Activated T-helper 17 cell treated with anti-CD3 and anti-CD28 coated beads, Interleukin-2, amount 50 U/mL, for 72 hours (primary cell): Measurements from ENCODE around the gene CDKN2A. TPM values are rescaled to one million over a fixed set of nuclear protein-coding genes. Genes with fewer than 3 reads are reported as not detected.

Experiments
- ATAC-seq: fragments of 150-1000 bp; cut with Tn5 transposase; replicated peaks from 2 replicates; pipeline ENCODE4 v1.10.0; 2021; ENCODE audit warnings: mild to moderate bottlenecking, moderate library complexity
- H3K27ac Mint-ChIP-seq: one replicate; pipeline ENCODE4 v1.8.0; 2022; ENCODE audit warnings: mixed read lengths
- H3K27me3 Mint-ChIP-seq: one replicate; pipeline ENCODE4 v1.8.0; 2022; ENCODE audit warnings: mixed read lengths
- H3K36me3 Mint-ChIP-seq: one replicate; pipeline ENCODE4 v1.8.0; 2022; ENCODE audit warnings: low read depth, mild to moderate bottlenecking, mixed read lengths
- H3K4me1 Mint-ChIP-seq: one replicate; pipeline ENCODE4 v1.8.0; 2022; ENCODE audit warnings: mixed read lengths
- H3K4me3 Mint-ChIP-seq: one replicate; pipeline ENCODE4 v1.8.0; 2022; ENCODE audit warnings: mild to moderate bottlenecking, mixed read lengths
- H3K9me3 Mint-ChIP-seq: one replicate; pipeline ENCODE4 v1.8.0; 2022; ENCODE audit warnings: mixed read lengths
- total RNA-seq, 2 donors: library from RNA; stranded (reverse); gene quantifications; one replicate each; pipeline ENCODE4 v1.2.3, GENCODE V29; 2022

Gene CDKN2A
- total RNA-seq, 2 donors from 2014 or later = 4.7 to 6.4 TPM

- peak overlapping the region; percentile 79 for H3K27ac Mint-ChIP-seq
- H3K9me3 Mint-ChIP-seq = no peaks in the 10 kb centered on the region
- H3K27me3 Mint-ChIP-seq = peaks cover 5% of the 10 kb centered on the region
- no peaks in the 10 kb centered on the region for H3K36me3 Mint-ChIP-seq
- no peak for ATAC-seq
- H3K4me1 Mint-ChIP-seq = no peaks in the 10 kb centered on the region
- peak overlapping the region; percentile 88 for H3K4me3 Mint-ChIP-seq
Measured at GRCh38 chr9:21995666-21996398, 1.6 kb upstream of the CDKN2A start.

GRCh38 chr9:21995006-21995665, 944 bp upstream of the CDKN2A start:
- H3K36me3 Mint-ChIP-seq = no peaks in the 10 kb centered on the region
- ATAC-seq = peak; percentile 84
- no peaks in the 10 kb centered on the region for H3K9me3 Mint-ChIP-seq
- H3K27ac Mint-ChIP-seq = peak overlapping the region; percentile 79
- H3K4me1 Mint-ChIP-seq = no peaks in the 10 kb centered on the region
- H3K4me3 Mint-ChIP-seq = peak overlapping the region; percentile 88
- peaks cover 3% of the 10 kb centered on the region for H3K27me3 Mint-ChIP-seq

- ATAC-seq = peak; percentile 60
- no peaks in the 10 kb centered on the region for H3K36me3 Mint-ChIP-seq
- no peaks in the 10 kb centered on the region for H3K9me3 Mint-ChIP-seq
- no peaks in the 10 kb centered on the region for H3K4me1 Mint-ChIP-seq
- H3K27me3 Mint-ChIP-seq = peaks cover 3% of the 10 kb centered on the region
- peak within 1 kb of the TSS; percentile 79 for H3K27ac Mint-ChIP-seq
- H3K4me3 Mint-ChIP-seq = peak within 1 kb of the TSS; percentile 88
Measured at GRCh38 chr9:21994556-21995005, 389 bp upstream of the CDKN2A start, which contains the start of gene CDKN2B-AS1. CDKN2B-AS1 (plus strand) TSS chr9:21994791.

- peak overlapping the region; percentile 88 for H3K4me3 Mint-ChIP-seq
- ATAC-seq = no peak
- no peaks in the 10 kb centered on the region for H3K36me3 Mint-ChIP-seq
- no peak overlapping the region for H3K27ac Mint-ChIP-seq
- H3K4me1 Mint-ChIP-seq = no peaks in the 10 kb centered on the region
- H3K9me3 Mint-ChIP-seq = no peaks in the 10 kb centered on the region
- H3K27me3 Mint-ChIP-seq = peaks cover 13% of the 10 kb centered on the region
Measured at GRCh38 chr9:21993007-21993406, 1.2 kb downstream of the CDKN2A start.

GRCh38 chr9:21991072-21991959, 2.9 kb downstream of the CDKN2A start:
- no peak for ATAC-seq
- Mint-ChIP-seq H3K36me3 (no peaks in the 10 kb centered on the region), H3K27ac (no peak overlapping the region), H3K4me1 (no peaks in the 10 kb centered on the region), H3K4me3 (no peak overlapping the region), H3K9me3 (no peaks in the 10 kb centered on the region), H3K27me3 (peaks cover 23% of the 10 kb centered on the region)

- H3K4me1 Mint-ChIP-seq = no peaks in the 10 kb centered on the region
- no peak for ATAC-seq
- no peak overlapping the region for H3K27ac Mint-ChIP-seq
- no peaks in the 10 kb centered on the region for H3K9me3 Mint-ChIP-seq
- peaks cover 27% of the 10 kb centered on the region for H3K27me3 Mint-ChIP-seq
- H3K36me3 Mint-ChIP-seq = no peaks in the 10 kb centered on the region
- no peak overlapping the region for H3K4me3 Mint-ChIP-seq
Measured at GRCh38 chr9:21989440-21990189, 4.6 kb downstream of the CDKN2A start.

- no peaks in the 10 kb centered on the region for H3K4me1 Mint-ChIP-seq
- no peaks in the 10 kb centered on the region for H3K36me3 Mint-ChIP-seq
- peaks cover 31% of the 10 kb centered on the region for H3K27me3 Mint-ChIP-seq
- H3K27ac Mint-ChIP-seq = no peak overlapping the region
- H3K4me3 Mint-ChIP-seq = no peak overlapping the region
- H3K9me3 Mint-ChIP-seq = no peaks in the 10 kb centered on the region
- no peak for ATAC-seq
Measured at GRCh38 chr9:21988056-21988990, 5.9 kb downstream of the CDKN2A start.

GRCh38 chr9:21985964-21986667, 8.1 kb downstream of the CDKN2A start:
- Mint-ChIP-seq H3K27me3 (peaks cover 47% of the 10 kb centered on the region), H3K4me1 (no peaks in the 10 kb centered on the region), H3K9me3 (no peaks in the 10 kb centered on the region), H3K27ac (no peak overlapping the region), H3K4me3 (no peak overlapping the region), H3K36me3 (no peaks in the 10 kb centered on the region)
- no peak for ATAC-seq

- no peak for ATAC-seq
- no peak overlapping the region for H3K4me3 Mint-ChIP-seq
- no peaks in the 10 kb centered on the region for H3K9me3 Mint-ChIP-seq
- H3K4me1 Mint-ChIP-seq = no peaks in the 10 kb centered on the region
- peaks cover 54% of the 10 kb centered on the region for H3K27me3 Mint-ChIP-seq
- no peaks in the 10 kb centered on the region for H3K36me3 Mint-ChIP-seq
- no peak overlapping the region for H3K27ac Mint-ChIP-seq
Measured at GRCh38 chr9:21984101-21984500, 10.1 kb downstream of the CDKN2A start.

- Mint-ChIP-seq H3K4me1 (no peaks in the 10 kb centered on the region), H3K27me3 (peaks cover 55% of the 10 kb centered on the region), H3K27ac (no peak overlapping the region), H3K36me3 (no peaks in the 10 kb centered on the region), H3K4me3 (no peak overlapping the region), H3K9me3 (no peaks in the 10 kb centered on the region)
- no peak for ATAC-seq
Measured at GRCh38 chr9:21983561-21983935, 10.6 kb downstream of the CDKN2A start.

- Mint-ChIP-seq H3K36me3 (no peaks in the 10 kb centered on the region), H3K27me3 (peaks cover 53% of the 10 kb centered on the region), H3K4me1 (no peaks in the 10 kb centered on the region), H3K9me3 (no peaks in the 10 kb centered on the region), H3K27ac (no peak overlapping the region), H3K4me3 (no peak overlapping the region)
- no peak for ATAC-seq
Measured at GRCh38 chr9:21982861-21983560, 11.2 kb downstream of the CDKN2A start.

GRCh38 chr9:21982391-21982790, 11.8 kb downstream of the CDKN2A start:
- no peaks in the 10 kb centered on the region for H3K4me1 Mint-ChIP-seq
- no peaks in the 10 kb centered on the region for H3K36me3 Mint-ChIP-seq
- H3K27ac Mint-ChIP-seq = no peak overlapping the region
- no peak for ATAC-seq
- H3K4me3 Mint-ChIP-seq = no peak overlapping the region
- H3K9me3 Mint-ChIP-seq = no peaks in the 10 kb centered on the region
- peaks cover 55% of the 10 kb centered on the region for H3K27me3 Mint-ChIP-seq
